SH-SY5Y (cell line): Measurements from ENCODE around the gene ZNF708.

Source experiments
- GATA2 ChIP-seq: IDR thresholded peaks from 2 replicates; pipeline ENCODE4 v1.6.1; 2011; ENCODE audit warnings: mild to moderate bottlenecking, low read depth, low read length
- GATA3 ChIP-seq: IDR thresholded peaks from 2 replicates; pipeline ENCODE4 v1.6.1; 2011; ENCODE audit warnings: low read depth, mild to moderate bottlenecking, low read length, moderate library complexity

The ZNF708 gene

GRCh38 chr19:21264891-21265290 lies 64.3 kb downstream of the ZNF708 start:
- TF ChIP-seq GATA2, result no peak
- no peak for TF ChIP-seq GATA3

DNA sequence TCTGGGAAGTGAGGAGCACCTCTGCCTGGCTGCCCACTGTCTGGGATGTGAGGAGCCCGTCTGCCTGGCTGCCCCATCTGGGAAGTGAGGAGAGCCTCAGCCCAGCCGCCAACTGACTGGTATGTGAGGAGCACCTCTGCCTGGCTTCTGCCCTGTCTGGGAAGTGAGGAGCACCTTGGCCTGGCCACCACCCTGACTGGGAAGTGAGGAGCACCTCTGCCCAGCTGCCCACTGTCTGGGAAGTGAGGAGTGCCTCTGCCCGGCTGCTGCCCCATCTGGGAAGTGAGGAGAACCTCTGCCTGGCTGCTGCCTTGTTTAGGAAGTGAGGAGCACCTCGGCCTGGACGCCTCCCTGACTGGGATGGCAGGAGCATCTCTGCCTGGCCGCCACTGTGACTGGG lies 64.8 kb downstream of the ZNF708 start:
- no peak for TF ChIP-seq GATA3
- TF ChIP-seq GATA2, result no peak

DNA sequence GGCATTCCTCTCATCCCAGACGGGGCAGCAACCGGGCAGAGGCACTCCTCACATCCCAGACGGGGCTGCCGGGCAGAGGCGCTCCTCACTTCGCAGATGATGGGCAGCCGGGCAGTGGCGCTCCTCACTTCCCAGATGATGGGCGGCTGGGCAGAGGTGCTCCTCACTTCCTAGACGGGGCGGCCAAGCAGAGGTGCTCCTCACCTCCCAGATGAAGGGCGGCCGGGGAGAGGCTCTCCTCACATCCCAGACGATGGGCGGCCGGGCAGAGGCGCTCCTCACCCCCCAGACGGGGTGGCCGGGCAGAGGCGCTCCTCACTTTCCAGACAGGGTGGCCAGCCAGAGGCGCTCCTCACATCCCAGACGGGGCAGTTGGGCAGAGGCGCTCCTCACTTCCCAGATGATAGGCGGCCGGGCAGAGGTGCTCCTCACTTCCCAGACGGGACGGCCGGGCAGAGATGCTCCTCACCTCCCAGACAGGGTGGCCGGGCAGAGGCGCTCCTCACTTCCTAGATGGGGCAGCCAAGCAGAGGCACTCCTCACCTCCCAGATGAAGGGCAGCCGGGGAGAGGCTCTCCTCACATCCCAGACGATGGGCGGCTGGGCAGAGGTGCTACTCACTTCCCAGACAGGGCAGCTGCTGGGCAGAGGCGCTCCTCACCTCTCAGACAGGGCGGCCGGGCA lies 68.9 kb downstream of the ZNF708 start:
- TF ChIP-seq GATA2, result no peak
- TF ChIP-seq GATA3, result no peak

GRCh38 chr19:21256722-21257121 lies 72.5 kb downstream of the ZNF708 start:
- TF ChIP-seq GATA2, result no peak
- TF ChIP-seq GATA3, result no peak
